ENCODE measurements around the gene GIMAP4.
"Not testable (repeated sequence)": the region's sequence is repeated elsewhere in the genome, so short reads cannot be mapped to it uniquely, and the experiment has no call there.

The GIMAP4 gene

DNA sequence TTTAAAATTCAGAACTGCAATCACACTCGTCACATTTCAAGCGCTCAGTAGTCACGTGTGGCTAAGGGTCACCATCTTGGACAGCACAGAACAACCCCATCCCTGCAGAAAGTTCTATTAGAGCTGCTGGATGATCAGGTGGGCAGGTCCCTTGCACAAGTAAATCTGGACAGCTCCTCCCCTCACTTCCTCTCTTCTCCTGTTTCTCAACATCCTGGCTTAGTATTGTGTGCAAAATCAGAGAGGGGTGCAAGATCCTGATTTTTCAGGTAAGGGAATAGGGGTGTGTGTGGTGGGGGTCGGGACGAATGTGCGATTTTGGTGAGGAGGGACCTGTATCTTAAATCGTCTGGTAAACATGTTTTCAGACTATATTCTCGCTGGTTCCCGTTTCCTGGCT, at the start of gene GIMAP4:
GIMAP4 (plus strand) TSS at position 222 of the 400 bp plus-strand sequence. CDS start 2,512 bp downstream, outside the sequence.
- no peak for DNase-seq

DNA sequence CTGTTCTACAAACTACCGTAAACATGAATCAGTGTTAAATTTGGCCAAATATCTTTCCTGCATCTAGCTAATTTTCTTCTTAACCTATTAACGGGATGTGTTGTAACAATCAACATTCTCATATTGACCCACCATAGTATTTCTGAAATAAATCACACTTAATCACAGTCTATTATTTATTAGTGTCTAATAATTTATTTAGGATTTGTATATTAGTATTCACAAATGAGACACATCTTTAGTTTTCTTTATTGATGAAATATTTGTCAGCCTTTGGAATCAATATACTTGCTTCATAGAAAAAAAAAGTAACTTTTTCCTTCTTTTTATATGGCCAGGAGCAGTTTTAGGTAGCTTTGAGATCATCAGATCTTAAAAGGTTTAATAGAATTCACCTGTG, 47.9 kb upstream of the GIMAP4 start:
- no peak for DNase-seq

DNA sequence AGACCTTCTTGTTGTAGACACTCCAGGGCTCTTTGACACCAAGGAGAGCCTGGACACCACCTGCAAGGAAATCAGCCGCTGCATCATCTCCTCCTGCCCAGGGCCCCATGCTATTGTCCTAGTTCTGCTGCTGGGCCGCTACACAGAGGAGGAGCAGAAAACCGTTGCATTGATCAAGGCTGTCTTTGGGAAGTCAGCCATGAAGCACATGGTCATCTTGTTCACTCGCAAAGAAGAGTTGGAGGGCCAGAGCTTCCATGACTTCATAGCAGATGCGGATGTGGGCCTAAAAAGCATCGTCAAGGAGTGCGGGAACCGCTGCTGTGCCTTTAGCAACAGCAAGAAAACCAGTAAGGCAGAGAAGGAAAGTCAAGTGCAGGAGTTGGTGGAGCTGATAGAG, 47.0 kb upstream of the GIMAP4 start:
- no peak for DNase-seq

DNA sequence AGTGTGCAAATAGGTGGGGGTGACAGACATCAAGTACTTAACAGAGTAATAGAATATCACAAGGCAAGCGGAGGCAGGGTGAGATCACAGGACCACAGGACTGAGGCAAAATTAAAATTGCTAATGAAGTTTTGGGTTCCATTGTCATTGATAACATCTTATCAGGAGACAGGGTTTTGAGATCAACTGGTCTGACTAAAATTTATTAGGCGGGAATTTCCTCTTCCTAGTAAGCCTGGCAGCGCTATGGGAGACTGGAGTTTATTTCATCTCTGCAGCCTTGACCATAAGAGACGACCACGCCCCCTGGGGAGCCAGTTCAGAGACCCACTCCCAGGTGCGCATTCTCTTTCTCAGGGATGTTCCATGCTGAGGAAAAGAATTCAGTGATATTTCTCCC, 44.3 kb upstream of the GIMAP4 start:
- not testable (repeated sequence) for DNase-seq

DNA sequence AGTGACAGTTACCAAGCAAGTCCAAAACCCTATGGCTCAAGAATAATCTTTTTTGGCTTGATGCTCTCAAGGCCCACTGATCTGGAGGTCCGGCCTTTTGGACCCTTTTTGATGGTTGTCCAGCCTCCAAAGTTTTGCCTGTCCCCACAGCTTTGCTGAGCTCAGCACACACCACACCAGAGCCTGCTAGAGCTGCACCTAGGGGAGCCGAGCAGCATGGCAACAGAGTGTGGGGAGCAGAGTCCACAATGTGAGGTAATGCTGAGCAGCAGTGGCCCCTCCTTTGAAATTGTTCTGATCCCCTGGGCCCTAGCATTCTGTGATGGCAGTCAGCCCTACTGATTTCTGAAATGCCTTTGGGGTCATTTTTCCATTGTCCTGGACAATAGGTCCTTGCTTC, 43.2 kb upstream of the GIMAP4 start:
- no peak for DNase-seq

DNA sequence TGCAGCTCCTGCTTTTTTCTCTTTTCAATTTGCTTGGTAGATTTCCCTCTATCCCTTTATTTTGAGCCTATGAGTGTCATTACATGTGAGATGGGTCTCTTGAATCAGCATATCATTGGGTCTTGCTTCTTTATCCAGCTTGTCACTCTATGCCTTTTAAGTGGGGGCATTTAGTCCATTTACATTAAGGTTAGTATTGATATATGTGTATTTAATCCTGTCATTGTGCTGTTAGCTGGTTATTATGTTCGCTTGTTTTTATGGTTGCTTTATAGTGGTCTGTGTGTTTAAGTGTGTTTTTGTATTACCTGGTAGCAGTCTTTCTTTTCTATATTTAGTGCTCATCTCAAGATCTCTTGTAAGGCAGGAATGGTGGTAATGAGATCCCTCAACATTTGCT, 35.5 kb upstream of the GIMAP4 start:
- DNase-seq: no peak

DNA sequence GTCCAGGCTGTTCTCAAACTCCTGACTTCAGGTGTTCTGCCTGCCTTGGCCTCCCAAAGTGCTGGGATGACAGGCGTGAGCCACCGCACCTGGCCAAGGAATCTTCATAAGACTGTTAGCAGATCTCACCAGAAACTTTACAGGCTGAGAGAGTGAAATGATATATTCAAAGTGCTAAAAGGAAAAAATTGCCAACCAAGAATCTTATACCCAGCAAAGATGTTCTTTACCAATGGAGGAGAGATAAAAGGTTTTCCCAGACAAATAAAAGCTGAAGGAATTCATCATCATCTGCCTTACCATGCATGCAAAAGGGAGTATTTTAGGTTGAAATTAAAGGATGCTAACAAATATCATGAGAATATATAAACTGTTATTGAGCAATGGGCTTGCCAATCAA, 28.9 kb upstream of the GIMAP4 start:
- DNase-seq: no peak

DNA sequence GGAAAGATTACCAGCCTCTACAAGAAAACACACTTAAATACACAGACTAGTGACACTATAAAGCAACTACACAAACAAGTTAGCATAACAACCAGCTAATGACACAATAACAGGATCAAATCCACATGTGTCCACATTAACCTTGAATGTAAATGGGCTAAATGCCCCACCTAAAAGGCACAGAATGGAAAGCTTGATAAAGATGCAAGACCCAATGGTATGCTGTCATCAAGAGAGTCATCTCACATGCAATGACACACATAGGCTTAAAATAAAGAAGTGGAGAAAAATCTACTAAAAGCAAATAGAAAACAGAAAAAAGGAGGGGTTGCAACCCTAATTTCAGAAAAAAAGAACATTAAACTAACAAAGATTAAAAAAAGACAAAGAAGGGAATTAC, 14.0 kb upstream of the GIMAP4 start:
- no peak for DNase-seq

DNA sequence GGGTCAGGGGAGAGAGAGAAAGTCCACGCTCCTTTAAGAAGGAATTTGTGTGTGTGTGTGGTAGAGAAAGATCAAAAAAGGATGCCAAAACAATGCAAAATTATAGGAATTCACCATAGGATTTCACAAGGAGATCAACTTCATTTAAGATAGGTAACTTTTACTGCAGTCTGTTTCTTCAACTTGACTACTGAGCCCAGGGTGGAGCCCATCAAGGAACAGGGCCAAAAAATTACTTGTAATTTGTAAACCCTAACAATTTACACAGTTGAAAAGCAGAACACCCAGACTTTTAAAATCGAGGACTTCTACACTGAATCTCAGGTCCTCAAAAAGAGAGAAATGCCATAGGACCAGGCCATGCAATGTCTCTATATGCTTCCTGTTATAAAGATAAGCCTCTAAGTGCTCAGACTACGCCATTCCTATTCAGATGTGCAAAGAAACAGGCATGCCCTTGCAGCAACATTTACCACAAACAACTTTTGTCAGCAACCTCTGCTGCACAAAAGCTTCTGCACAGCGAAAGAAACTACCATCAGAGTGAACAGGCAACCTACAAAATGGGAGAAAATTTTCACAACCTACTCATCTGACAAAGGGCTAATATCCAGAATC, 10.6 kb upstream of the GIMAP4 start:
- peak; percentile 22 for DNase-seq

DNA sequence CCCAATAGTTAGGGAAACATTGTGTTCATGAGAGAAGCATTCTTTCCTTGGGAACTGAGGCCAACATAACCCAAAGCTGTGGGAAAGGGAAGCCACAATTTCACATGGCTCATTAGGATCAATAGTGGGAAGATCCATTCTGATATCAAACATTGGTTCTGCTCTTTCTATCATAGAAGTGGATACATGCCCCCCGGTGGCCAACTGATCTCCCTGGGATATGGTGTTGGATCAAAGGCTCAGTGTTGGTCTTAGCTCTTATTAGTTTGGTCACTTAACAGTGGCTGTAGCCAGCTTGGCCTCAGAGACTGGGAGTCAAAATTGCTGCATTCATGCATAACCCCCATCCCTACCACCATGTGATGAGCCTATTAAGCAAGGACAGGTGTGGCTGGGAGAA, 6.7 kb upstream of the GIMAP4 start:
- no peak for DNase-seq

DNA sequence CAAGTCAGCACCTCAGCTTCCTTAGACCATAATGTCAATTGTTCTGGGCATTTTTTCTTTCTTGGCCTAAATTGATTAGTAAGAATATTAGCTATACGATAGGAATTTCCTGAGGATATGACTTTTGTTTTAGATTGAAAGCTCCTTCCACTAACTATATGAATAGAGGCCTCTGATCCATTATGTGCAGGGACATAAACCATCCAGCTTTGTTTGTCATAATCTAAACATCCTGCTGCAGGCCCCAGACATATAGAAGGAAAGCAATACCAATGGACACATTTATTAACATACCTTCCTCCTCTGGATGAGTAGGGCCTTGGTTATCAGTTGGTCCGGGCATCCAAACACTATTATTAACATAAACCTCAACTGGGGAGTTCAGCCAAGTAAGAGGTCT, 4.3 kb upstream of the GIMAP4 start:
- DNase-seq: no peak

DNA sequence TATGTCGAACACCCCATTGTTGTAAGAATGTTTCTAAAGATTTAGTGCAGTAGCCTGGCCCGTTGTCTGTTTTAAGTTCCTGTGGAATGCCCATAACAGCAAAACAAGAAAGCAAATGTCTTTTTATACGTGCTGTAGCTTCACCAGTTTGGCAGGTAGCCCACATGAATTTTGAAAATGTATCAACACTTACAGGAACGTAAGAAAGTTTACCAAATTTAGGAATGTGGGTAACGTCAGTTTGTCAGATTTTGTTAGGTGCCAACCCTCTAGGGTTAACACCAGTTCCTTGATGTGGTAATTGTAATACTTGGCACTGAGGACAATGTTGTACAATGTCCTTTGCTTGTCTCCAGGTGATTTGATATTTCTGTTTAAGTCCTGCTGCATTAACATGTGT, 3.2 kb upstream of the GIMAP4 start:
- DNase-seq: no peak

DNA sequence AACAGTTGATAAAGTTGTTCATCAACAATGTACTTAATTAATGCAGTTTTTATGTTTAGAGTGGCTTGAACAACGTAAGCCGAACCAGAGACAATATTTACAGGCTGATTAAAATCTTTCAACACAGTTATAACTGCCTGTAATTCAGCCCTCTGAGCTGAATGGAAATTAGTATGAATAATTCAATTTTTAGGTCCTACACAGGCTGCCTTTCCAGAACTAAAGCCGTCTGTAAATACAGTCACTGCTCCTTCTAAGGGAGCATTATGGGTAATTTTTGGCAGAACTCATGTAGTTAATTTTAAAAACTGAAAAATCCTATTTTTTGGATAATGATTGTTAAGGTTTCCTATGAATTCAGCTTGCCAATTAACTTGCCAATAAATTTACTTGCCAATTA, 2.6 kb upstream of the GIMAP4 start:
- no peak for DNase-seq

DNA sequence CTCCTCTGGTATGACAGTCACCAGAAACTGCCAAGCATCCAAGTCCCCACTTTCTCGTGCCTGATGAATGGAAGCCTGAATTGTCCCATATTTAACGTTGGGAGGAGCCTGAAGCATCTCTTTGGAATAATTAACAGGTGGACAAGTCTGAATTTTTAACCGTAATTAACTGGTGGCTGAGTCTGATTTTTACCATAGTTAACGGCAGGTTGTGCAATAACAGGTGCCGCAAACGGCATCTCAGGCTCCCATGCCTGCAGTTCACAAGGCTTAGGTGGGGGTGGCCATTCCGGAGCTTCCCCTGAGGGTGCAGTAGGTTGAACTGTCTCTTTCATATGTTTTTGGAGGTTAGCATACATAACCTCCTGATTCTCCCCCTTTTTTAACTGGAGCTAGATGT, 2.0 kb upstream of the GIMAP4 start:
- no peak for DNase-seq

DNA sequence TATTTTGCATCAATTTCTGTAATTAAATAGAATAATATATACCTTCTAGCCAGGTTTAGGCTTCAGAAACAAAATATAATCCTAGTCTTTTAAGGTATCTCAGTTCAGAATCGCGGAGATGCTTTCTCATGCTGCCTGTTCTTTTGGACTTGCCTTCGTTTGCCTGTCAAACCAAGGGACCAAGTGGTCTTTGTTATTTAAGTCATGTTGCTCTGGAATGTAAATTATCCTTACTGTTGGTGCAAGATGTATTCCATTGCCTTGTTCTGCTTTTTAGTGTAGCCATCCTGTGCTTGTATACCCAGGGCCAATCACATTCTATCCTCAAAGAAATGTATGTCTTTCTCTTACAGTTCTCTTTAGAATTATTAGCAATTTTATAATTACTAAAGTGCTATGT, 1.1 kb upstream of the GIMAP4 start:
- no peak for DNase-seq

DNA sequence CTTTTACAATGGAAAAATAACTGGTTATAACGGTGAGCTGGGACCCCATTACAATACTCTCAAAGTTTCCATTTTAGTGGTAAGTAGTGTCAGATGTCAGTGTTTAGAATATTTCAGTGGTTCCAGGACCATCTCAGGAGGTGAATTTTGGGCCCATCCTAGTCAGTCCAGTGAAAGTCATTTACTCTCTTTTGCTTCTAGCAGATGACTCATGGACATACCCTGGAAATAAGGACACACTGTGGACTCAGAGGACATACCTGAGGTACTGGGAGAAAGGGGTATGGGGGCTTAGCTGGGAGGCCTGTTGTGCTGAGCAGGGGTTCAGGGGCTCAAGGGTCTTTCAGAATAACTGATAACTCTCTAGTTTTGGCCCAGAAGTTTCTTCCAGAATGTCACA, 618 bp upstream of the GIMAP4 start:
- no peak for DNase-seq

DNA sequence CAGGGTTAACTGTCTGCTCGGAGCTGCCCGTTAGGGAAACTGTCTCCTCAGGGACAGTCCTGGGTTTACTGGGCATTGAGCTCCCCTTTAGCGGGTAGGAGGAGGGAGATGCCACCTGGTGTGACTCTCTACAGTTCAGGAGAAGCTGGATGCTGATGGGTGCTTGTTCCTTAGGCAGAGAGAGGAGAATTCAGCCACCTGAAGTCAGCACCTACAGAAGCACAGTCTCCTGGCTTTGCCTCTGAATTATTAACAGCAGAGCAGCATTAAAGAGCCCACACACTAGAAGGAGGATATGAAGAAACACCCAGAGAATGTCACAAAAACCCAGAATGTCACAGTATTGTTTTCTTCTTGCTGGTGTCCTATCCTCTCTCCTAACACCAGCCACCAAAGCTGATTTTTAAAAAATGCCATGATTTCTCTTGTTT, 696 bp downstream of the GIMAP4 start:
- DNase-seq: no peak

DNA sequence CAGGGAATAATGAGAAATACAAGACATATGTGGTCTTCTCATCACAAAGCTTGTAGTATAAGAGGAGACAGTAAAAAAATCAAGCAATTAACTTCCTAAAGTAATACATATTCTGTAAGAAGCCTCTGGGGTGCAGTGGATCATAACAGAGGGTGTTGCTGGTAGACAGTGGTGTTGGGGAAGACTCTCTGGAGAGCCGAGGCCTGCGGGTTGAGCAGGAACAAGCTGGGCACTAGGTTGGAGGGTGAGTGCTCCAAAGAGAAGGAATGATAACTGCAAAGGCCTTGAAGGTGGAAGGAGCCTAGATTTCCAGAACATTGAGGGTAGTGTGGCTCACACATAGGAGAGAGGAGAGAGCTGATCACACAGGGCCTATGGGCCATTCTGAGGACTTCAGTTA, 1.5 kb downstream of the GIMAP4 start:
- DNase-seq: no peak

DNA sequence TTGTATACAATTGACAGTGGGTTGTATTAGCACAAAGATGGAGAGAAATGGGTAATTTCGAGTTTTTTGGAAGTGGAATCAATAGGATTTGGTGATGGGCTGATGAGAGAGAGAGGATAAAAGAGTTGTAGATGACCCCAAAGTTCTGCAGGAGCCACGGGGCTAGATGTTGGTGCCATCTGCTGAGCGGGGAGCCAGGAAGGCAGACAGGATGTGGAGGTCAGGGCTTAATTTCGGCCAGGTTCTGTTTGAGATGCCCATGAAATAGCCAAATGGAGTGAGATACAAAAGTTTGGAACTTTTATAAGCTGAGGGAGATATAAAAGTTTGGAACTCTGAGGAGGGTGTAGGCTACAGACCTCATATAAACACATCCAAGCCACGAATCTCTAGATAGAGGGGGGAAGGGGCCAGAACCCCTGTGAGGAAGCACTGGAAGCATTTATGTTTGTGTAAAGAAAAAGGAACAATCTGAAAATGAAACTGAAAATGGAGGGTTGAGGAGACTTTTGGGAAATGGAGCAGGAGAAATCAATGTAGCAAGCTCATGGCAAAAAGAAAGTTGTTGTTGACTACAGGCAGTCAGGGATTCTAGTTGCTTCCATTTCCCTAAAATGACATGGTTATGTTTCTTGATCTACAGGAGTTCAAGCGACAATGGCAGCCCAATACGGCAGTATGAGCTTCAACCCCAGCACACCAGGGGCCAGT, 2.2 kb downstream of the GIMAP4 start:
- no peak for DNase-seq

DNA sequence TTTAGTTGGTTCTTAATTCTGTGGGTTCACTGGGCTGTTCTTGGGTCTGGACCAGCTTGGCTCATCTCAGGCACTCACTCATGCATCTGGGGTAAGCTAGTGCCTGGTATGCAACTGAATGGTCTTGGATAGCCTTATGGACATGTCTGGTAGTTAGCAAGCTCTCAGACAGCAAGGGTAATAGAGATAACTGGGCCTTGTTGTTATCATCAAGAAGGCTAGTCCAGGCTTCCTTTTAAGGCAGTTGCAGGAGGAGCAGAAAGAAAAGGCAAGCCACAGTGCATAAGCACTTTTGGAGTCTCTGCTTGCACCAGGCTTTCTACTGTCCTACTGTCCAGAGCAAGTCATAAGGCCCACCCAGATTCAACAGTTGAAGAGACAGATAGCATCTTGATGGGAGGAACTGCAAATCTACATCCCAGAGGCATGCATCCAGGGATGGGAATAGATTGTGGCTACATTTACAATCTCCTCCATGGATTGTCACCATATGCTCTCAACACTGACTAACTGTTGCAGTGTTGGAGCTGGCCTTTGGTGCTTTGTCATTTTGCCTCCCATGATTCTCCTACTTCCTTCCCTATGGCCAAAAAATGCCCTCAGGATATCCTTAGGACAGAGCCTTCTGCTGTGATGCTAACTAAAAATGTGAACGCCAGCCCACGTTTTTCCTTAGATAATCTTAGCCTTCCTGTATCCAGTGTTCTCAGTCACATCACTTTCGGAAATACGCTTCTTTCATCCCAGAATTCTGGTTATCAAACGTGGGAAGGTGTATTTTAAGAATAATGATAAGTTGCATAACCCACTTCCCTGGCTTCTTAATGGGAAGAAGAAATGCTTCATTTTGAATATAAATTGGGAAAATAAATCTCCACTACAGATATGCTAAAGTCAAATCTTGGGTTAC, 3.6 kb downstream of the GIMAP4 start:
- no peak for DNase-seq

DNA sequence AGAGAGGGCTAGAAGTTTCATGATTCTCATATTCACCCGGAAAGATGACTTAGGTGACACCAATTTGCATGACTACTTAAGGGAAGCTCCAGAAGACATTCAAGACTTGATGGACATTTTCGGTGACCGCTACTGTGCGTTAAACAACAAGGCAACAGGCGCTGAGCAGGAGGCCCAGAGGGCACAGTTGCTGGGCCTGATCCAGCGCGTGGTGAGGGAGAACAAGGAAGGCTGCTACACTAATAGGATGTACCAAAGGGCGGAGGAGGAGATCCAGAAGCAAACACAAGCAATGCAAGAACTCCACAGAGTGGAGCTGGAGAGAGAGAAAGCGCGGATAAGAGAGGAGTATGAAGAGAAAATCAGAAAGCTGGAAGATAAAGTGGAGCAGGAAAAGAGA, 5.3 kb downstream of the GIMAP4 start:
- no peak for DNase-seq

DNA sequence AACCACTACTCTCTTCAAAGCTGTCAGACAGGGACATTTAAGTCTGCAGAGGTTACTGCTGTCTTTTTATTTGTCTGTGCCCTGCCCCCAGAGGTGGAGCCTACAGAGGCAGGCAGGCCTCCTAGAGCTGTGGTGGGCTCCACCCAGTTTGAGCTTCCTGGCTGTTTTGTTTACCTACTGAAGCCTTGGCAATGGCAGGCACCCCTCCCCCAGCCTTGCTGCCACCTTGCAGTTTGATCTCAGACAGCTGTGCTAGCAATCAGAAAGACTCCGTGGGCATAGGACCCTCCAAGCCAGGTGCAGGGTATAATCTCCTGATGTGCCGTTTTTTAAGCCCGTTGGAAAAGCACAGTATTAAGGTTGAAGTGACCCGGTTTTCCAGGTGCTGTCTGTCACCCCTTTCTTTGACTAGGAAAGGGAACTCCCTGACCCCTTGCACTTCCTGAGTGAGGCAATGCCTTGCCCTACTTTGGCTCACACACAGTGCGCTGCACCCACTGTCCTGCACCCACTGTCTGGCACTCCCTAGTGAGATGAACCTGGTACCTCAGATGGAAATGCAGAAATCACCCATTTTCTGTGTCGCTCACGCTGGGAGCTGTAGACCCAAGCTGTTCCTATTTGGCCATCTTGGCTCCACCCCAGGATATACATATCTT, 12.9 kb downstream of the GIMAP4 start:
- peak; percentile 45 for DNase-seq

DNA sequence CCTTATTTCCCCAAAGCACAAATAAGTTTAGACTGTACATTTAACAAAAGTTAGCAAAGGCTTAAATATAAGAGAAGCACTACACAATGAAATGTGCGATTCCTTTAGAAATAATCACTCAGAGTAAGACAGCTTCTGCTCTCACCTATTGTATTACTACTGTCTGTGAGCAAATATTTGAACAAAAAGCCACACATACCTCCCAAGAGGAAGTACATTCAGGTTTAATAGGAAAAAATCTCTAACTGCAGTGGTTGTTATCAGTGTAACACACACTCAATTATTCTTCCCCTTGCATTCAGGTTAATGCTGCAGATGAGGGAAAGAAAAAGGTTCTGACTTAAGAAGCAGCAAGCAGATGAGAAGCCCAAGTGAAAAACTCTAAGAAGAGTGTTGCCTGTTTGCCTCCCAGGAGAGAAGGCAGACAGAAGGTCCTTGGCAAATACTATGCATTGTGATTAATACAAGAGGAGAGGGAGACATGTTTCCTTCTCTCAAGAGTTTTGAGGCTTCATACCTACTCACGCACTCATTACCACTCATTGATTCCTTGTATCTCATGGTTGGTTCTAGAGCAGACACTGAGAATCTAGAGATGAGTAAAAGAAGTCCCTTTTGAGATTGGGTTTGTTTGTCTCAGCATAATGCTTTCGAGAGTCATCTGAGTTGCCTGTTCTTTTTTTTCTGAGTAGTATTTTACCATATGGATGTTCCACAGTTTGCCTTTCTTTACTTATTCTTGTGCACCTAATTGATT, 13.6 kb downstream of the GIMAP4 start:
- DNase-seq: no peak

All from activated gamma-delta T cell treated with Interleukin-2 at 50 U/mL for 16 hours (primary cell).